SK-N-SH treated with all-trans-retinoic acid at 6 μM for 48 hours (cell line): Measurements from ENCODE around the gene IFI27L1.
A peak's percentile ranks its signal among the peaks of the same experiment; 100 is the strongest.

ENCODE experiments used
- ATAC-seq: fragments of 200-7000 bp; cut with Tn5 transposase; 3 replicates; pipeline ENCODE4 v1.9.1; 2020; ENCODE audit warnings: mild to moderate bottlenecking, moderate library complexity
- ARNTL ChIP-seq: fragments of 450-650 bp; formaldehyde crosslinking; IDR thresholded peaks from 2 replicates; pipeline ENCODE4 v1.5.0; 2020; ENCODE audit warnings: low read depth, mild to moderate bottlenecking, moderate library complexity, borderline replicate concordance
- BACH2 ChIP-seq: fragments of 250-450 bp; sonication (Bioruptor Pico); IDR thresholded peaks from 2 replicates; pipeline ENCODE4 v1.9.0; 2021; ENCODE audit warnings: mild to moderate bottlenecking, borderline replicate concordance
- CSDC2 ChIP-seq: fragments of 250-450 bp; sonication (Bioruptor Pico); IDR thresholded peaks from 2 replicates; pipeline ENCODE4 v1.5.0; 2020; ENCODE audit warnings: mild to moderate bottlenecking, moderate library complexity
- ESRRG ChIP-seq: fragments of 250-450 bp; sonication (Bioruptor Pico); IDR thresholded peaks from 2 replicates; pipeline ENCODE4 v1.6.1; 2021; ENCODE audit warnings: mild to moderate bottlenecking
- GLIS3 ChIP-seq: fragments of 250-450 bp; sonication (Bioruptor Pico); IDR thresholded peaks from 2 replicates; pipeline ENCODE4 v1.5.0; 2020; ENCODE audit warnings: mild to moderate bottlenecking, moderate library complexity
- ISL1 ChIP-seq: fragments of 250-450 bp; sonication (Bioruptor Pico); IDR thresholded peaks from 2 replicates; pipeline ENCODE4 v2.1.2; 2022; ENCODE audit warnings: mild to moderate bottlenecking, moderate library complexity
- OSR1 ChIP-seq: fragments of 250-450 bp; sonication (Bioruptor Pico); IDR thresholded peaks from 2 replicates; pipeline ENCODE4 v1.8.0; 2022; ENCODE audit warnings: moderate library complexity, mild to moderate bottlenecking, inconsistent platforms
- POU6F1 ChIP-seq: fragments of 250-450 bp; sonication (Bioruptor Pico); IDR thresholded peaks from 2 replicates; pipeline ENCODE4 v1.8.0; 2021; ENCODE audit warnings: low read depth, mild to moderate bottlenecking, moderate library complexity, borderline replicate concordance
- RARB ChIP-seq: fragments of 250-450 bp; sonication (Bioruptor Pico); IDR thresholded peaks from 2 replicates; pipeline ENCODE4 v1.8.0; 2021; ENCODE audit warnings: mild to moderate bottlenecking, moderate library complexity
- SNAI2 ChIP-seq: fragments of 250-450 bp; sonication (Bioruptor Pico); IDR thresholded peaks from 2 replicates; pipeline ENCODE4 v1.5.0; 2020; ENCODE audit warnings: mild to moderate bottlenecking, moderate library complexity
- TCF4 ChIP-seq: fragments of 250-450 bp; sonication (Bioruptor Pico); IDR thresholded peaks from 2 replicates; pipeline ENCODE4 v1.8.0; 2021; ENCODE audit warnings: mild to moderate bottlenecking, moderate library complexity, borderline replicate concordance
- TOX ChIP-seq: fragments of 250-450 bp; sonication (Bioruptor Pico); IDR thresholded peaks from 2 replicates; pipeline ENCODE4 v1.8.0; 2021; ENCODE audit warnings: mild to moderate bottlenecking, moderate library complexity, borderline replicate concordance
- ZC3H10 ChIP-seq: fragments of 250-450 bp; sonication (Bioruptor Pico); IDR thresholded peaks from 2 replicates; pipeline ENCODE4 v1.5.1; 2021; ENCODE audit warnings: mild to moderate bottlenecking, moderate library complexity
- ZFP3 ChIP-seq: fragments of 250-450 bp; sonication (Bioruptor Pico); IDR thresholded peaks from 2 replicates; pipeline ENCODE4 v1.5.0; 2020; ENCODE audit warnings: mild to moderate bottlenecking, moderate library complexity
- ZFP30 ChIP-seq: fragments of 450-650 bp; formaldehyde crosslinking; IDR thresholded peaks from 2 replicates; pipeline ENCODE4 v1.5.0; 2022; ENCODE audit warnings: mild to moderate bottlenecking, moderate library complexity
- ZNF565 ChIP-seq: fragments of 450-650 bp; formaldehyde crosslinking; conservative IDR thresholded peaks from 2 replicates; pipeline ENCODE4 v1.5.0; 2020; ENCODE audit warnings: low read depth, mild to moderate bottlenecking, moderate library complexity
- ZNF70 ChIP-seq: fragments of 450-650 bp; formaldehyde crosslinking; IDR thresholded peaks from 2 replicates; pipeline ENCODE4 v1.5.0; 2020; ENCODE audit warnings: mild to moderate bottlenecking, moderate library complexity
- ZNF8 ChIP-seq: fragments of 450-650 bp; formaldehyde crosslinking; IDR thresholded peaks from 2 replicates; pipeline ENCODE4 v1.5.0; 2020; ENCODE audit warnings: mild to moderate bottlenecking, moderate library complexity
- TF ChIP-seq, protein P1 (sequence below): fragments of 250-450 bp; sonication (Bioruptor Pico); IDR thresholded peaks from 2 replicates; pipeline ENCODE4 v1.5.1; 2020; ENCODE audit warnings: low read depth, mild to moderate bottlenecking, moderate library complexity
- TF ChIP-seq, protein P2 (sequence below): fragments of 250-450 bp; sonication (Bioruptor Pico); IDR thresholded peaks from 2 replicates; pipeline ENCODE4 v1.8.0; 2020; ENCODE audit warnings: mild to moderate bottlenecking, moderate library complexity, borderline replicate concordance
- TF ChIP-seq, protein P3 (sequence below): fragments of 250-450 bp; sonication (Bioruptor Pico); IDR thresholded peaks from 2 replicates; pipeline ENCODE4 v1.5.1; 2021; ENCODE audit warnings: mild to moderate bottlenecking, moderate library complexity
- TF ChIP-seq, protein P4 (sequence below): fragments of 250-450 bp; sonication (Bioruptor Pico); IDR thresholded peaks from 2 replicates; pipeline ENCODE4 v1.5.0; 2020; ENCODE audit warnings: mild to moderate bottlenecking, moderate library complexity

IFI27L1 gene

DNA sequence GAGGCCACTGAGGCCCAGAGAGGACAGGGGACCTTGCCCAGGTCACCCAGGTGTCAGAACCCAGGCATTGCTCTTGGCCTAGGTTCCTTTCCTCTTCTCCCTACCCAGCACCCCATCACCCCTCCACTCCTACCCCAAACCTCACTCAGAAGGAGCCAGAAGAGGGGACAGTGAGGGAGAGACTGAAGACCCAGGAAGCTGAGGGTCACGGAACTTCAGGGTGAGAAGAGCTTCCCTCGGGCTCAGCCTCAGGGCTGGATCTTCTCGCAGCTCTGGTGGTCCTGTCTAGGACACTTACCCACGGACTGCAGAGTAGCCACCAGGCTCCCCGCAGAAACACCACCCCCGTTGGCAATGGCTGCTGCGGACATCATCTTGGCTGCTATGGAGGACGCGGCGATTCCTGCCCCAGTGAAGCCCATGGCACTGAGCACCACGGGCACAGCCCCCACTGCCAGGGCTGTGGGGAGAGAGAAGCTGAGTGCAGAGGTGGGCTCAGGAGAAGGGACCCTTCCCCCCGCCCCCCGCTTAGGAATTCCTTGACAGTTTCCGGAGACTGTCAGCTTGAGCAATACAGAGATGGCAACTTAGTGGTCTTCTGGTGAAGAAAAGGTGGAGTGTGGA, 47.2 kb downstream of the IFI27L1 start:
- TF ChIP-seq ZNF565 (CRISPR knock-in tag) (no peak), ESRRG (no peak), ISL1 (no peak), GLIS3 (CRISPR knock-in tag) (no peak), ZFP3 (CRISPR knock-in tag) (no peak), SNAI2 (CRISPR knock-in tag) (no peak), BACH2 (no peak), ZNF8 (CRISPR knock-in tag) (no peak), ZFP30 (CRISPR knock-in tag) (no peak), TCF4 (CRISPR knock-in tag) (no peak)
- TF ChIP-seq, protein P1, sequence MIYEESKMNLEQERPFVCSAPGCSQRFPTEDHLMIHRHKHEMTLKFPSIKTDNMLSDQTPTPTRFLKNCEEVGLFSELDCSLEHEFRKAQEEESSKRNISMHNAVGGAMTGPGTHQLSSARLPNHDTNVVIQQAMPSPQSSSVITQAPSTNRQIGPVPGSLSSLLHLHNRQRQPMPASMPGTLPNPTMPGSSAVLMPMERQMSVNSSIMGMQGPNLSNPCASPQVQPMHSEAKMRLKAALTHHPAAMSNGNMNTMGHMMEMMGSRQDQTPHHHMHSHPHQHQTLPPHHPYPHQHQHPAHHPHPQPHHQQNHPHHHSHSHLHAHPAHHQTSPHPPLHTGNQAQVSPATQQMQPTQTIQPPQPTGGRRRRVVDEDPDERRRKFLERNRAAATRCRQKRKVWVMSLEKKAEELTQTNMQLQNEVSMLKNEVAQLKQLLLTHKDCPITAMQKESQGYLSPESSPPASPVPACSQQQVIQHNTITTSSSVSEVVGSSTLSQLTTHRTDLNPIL (CRISPR knock-in tag) = no peak
- ATAC-seq = no peak

GRCh38 chr14:94129111-94129757, 48.1 kb downstream of the IFI27L1 start, which contains the start of gene IFI27L2:
IFI27L2 (minus strand) TSS chr14:94129604; CDS start chr14:94129564, 40 bp downstream.
- TF ChIP-seq ESRRG (no peak), ZFP30 (CRISPR knock-in tag) (no peak), SNAI2 (CRISPR knock-in tag) (no peak), POU6F1 (CRISPR knock-in tag) (no peak), ZC3H10 (CRISPR knock-in tag) (no peak), ARNTL (CRISPR knock-in tag) (no peak), ZNF70 (no peak), GLIS3 (CRISPR knock-in tag) (no peak), BACH2 (no peak), OSR1 (CRISPR knock-in tag) (no peak), ZFP3 (CRISPR knock-in tag) (no peak), TOX (no peak), TCF4 (CRISPR knock-in tag) (no peak), CSDC2 (no peak), ZNF565 (CRISPR knock-in tag) (no peak), ZNF8 (CRISPR knock-in tag) (no peak)
- TF ChIP-seq, protein P2, sequence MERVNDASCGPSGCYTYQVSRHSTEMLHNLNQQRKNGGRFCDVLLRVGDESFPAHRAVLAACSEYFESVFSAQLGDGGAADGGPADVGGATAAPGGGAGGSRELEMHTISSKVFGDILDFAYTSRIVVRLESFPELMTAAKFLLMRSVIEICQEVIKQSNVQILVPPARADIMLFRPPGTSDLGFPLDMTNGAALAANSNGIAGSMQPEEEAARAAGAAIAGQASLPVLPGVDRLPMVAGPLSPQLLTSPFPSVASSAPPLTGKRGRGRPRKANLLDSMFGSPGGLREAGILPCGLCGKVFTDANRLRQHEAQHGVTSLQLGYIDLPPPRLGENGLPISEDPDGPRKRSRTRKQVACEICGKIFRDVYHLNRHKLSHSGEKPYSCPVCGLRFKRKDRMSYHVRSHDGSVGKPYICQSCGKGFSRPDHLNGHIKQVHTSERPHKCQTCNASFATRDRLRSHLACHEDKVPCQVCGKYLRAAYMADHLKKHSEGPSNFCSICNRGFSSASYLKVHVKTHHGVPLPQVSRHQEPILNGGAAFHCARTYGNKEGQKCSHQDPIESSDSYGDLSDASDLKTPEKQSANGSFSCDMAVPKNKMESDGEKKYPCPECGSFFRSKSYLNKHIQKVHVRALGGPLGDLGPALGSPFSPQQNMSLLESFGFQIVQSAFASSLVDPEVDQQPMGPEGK = no peak
- TF ChIP-seq, protein P1 (CRISPR knock-in tag) = no peak
- TF ChIP-seq, all 23 proteins: peak for 0
- peak; percentile 93 for ATAC-seq

DNA sequence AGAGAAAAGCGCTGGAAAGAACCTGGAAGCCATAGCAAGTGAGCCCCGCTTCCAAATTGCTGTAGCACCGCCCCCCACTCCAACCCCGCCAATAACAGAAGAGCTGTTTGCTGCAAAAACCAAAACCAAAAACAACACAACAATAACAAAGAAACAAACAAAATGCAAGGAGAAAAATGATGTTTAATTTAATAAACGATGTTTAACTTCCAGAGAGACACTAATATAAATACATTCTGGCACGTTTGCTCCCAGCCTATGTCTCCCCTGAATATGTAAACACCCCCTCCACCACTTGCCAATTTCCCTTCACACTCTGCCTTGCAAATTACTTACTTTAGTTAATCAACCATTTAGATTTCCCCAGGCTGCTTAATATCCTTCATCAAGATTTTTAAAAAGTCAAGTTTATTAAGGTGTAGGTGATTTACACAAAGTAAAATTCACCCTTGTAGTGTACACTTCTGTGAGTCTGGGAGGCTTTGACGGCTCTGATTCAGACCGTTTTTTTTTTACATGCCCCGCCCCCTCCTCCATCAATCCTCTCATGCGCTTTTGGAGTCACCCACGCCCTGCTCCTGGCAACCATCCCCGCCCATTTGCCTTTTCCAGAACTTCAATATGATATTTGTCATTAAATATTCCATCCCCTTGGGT, 48.8 kb downstream of the IFI27L1 start:
- peak; percentile 71 for ATAC-seq
- TF ChIP-seq ESRRG = no peak
- no peak for TF ChIP-seq TOX
- TF ChIP-seq OSR1 (CRISPR knock-in tag) = no peak
- TF ChIP-seq ZFP3 (CRISPR knock-in tag) = no peak
- TF ChIP-seq, protein P3, sequence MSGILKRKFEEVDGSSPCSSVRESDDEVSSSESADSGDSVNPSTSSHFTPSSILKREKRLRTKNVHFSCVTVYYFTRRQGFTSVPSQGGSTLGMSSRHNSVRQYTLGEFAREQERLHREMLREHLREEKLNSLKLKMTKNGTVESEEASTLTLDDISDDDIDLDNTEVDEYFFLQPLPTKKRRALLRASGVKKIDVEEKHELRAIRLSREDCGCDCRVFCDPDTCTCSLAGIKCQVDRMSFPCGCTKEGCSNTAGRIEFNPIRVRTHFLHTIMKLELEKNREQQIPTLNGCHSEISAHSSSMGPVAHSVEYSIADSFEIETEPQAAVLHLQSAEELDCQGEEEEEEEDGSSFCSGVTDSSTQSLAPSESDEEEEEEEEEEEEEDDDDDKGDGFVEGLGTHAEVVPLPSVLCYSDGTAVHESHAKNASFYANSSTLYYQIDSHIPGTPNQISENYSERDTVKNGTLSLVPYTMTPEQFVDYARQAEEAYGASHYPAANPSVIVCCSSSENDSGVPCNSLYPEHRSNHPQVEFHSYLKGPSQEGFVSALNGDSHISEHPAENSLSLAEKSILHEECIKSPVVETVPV (CRISPR knock-in tag) = no peak
- TF ChIP-seq ZNF565 (CRISPR knock-in tag) = no peak
- TF ChIP-seq ZNF70 = no peak
- TF ChIP-seq, protein P2 = no peak
- no peak for TF ChIP-seq ZC3H10 (CRISPR knock-in tag)
- no peak for TF ChIP-seq ZNF8 (CRISPR knock-in tag)
- TF ChIP-seq, protein P4, sequence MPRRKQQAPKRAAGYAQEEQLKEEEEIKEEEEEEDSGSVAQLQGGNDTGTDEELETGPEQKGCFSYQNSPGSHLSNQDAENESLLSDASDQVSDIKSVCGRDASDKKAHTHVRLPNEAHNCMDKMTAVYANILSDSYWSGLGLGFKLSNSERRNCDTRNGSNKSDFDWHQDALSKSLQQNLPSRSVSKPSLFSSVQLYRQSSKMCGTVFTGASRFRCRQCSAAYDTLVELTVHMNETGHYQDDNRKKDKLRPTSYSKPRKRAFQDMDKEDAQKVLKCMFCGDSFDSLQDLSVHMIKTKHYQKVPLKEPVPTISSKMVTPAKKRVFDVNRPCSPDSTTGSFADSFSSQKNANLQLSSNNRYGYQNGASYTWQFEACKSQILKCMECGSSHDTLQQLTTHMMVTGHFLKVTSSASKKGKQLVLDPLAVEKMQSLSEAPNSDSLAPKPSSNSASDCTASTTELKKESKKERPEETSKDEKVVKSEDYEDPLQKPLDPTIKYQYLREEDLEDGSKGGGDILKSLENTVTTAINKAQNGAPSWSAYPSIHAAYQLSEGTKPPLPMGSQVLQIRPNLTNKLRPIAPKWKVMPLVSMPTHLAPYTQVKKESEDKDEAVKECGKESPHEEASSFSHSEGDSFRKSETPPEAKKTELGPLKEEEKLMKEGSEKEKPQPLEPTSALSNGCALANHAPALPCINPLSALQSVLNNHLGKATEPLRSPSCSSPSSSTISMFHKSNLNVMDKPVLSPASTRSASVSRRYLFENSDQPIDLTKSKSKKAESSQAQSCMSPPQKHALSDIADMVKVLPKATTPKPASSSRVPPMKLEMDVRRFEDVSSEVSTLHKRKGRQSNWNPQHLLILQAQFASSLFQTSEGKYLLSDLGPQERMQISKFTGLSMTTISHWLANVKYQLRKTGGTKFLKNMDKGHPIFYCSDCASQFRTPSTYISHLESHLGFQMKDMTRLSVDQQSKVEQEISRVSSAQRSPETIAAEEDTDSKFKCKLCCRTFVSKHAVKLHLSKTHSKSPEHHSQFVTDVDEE (CRISPR knock-in tag) = no peak
- TF ChIP-seq ARNTL (CRISPR knock-in tag) = no peak
- TF ChIP-seq CSDC2 = no peak
- TF ChIP-seq SNAI2 (CRISPR knock-in tag) = no peak
- TF ChIP-seq GLIS3 (CRISPR knock-in tag) = no peak
- no peak for TF ChIP-seq RARB (CRISPR knock-in tag)
- TF ChIP-seq TCF4 (CRISPR knock-in tag) = no peak
